Muscle of arm (tissue), 12 donors: ENCODE data around the gene CEP83. TPM values are rescaled to one million over a fixed set of nuclear protein-coding genes. Genes with fewer than 3 reads are reported as not detected.

Experiments used
- polyA plus RNA-seq, 12 donors: library from polyadenylated mRNA; unstranded; fragments of 120-200 nt; gene quantifications; one replicate each; pipeline ENCODE4 v1.2.1, GENCODE V29; 2013; ENCODE audit not compliant: insufficient read length in 12 of 12

CEP83 gene
- polyA plus RNA-seq, 12 donors, result 10.0 to 44.9 (median 17.4) TPM; not detected in 1

Other genes starting within 250 kb of the CEP83 start
- gene TMCC3, start 190.7 kb upstream of the CEP83 start, polyA plus RNA-seq, result 10 to 100 TPM in 11 of 12 donors, not detected in 1; 12.6 to 29.1 (median 25.4) TPM